Activated CD4-positive, alpha-beta T cell treated with anti-CD3 and anti-CD28 coated beads for 4 hours (primary cell): Measurements from ENCODE around the gene CORO2A.

Experiments
- DNase-seq, 2 donors: peaks; one replicate each; pipeline ENCODE4 v3.0.0-alpha.2; 2020

Gene CORO2A

GRCh38 chr9:98192503-98193335 lies at the start of gene CORO2A:
CORO2A (minus strand) TSS chr9:98192637; CDS start chr9:98157660, 34,977 bp downstream.
- peak; percentile 60 to 72 for DNase-seq

GRCh38 chr9:98241357-98242300 lies 49.2 kb upstream of the CORO2A start:
- DNase-seq = no peak

- no peak for DNase-seq
Measured at GRCh38 chr9:98240475-98240874, 48.0 kb upstream of the CORO2A start.

- no peak for DNase-seq
Measured at GRCh38 chr9:98236901-98237487, 44.6 kb upstream of the CORO2A start.

GRCh38 chr9:98235126-98235525 lies 42.7 kb upstream of the CORO2A start:
- DNase-seq = no peak

GRCh38 chr9:98234245-98234825 lies 41.9 kb upstream of the CORO2A start:
- DNase-seq = no peak

GRCh38 chr9:98232926-98233325 lies 40.5 kb upstream of the CORO2A start:
- DNase-seq = no peak

GRCh38 chr9:98231770-98232478 lies 39.5 kb upstream of the CORO2A start:
- no peak for DNase-seq

- no peak for DNase-seq
Measured at GRCh38 chr9:98230789-98231188, 38.4 kb upstream of the CORO2A start.

- no peak for DNase-seq
Measured at GRCh38 chr9:98230304-98230703, 37.9 kb upstream of the CORO2A start.

- DNase-seq = no peak
Measured at GRCh38 chr9:98229620-98230019, 37.2 kb upstream of the CORO2A start.

- no peak for DNase-seq
Measured at GRCh38 chr9:98229090-98229395, 36.6 kb upstream of the CORO2A start.

- DNase-seq = no peak
Measured at GRCh38 chr9:98228392-98229089, 36.1 kb upstream of the CORO2A start.

- DNase-seq = no peak
Measured at GRCh38 chr9:98227883-98228282, 35.4 kb upstream of the CORO2A start.

GRCh38 chr9:98226957-98227356 lies 34.5 kb upstream of the CORO2A start:
- DNase-seq = no peak

- no peak for DNase-seq
Measured at GRCh38 chr9:98226516-98226915, 34.1 kb upstream of the CORO2A start.

- no peak for DNase-seq
Measured at GRCh38 chr9:98225015-98225442, 32.6 kb upstream of the CORO2A start.

- DNase-seq = no peak
Measured at GRCh38 chr9:98222885-98223691, 30.7 kb upstream of the CORO2A start.

GRCh38 chr9:98220911-98221310 lies 28.5 kb upstream of the CORO2A start:
- no peak for DNase-seq

- no peak for DNase-seq
Measured at GRCh38 chr9:98219794-98220370, 27.4 kb upstream of the CORO2A start.

GRCh38 chr9:98219364-98219716 lies 26.9 kb upstream of the CORO2A start:
- DNase-seq = no peak
